ENCODE measurements around the gene EPHA2. TPM values are rescaled to one million over a fixed set of nuclear protein-coding genes. Genes with fewer than 3 reads are reported as not detected.
A peak's percentile ranks its signal among the peaks of the same experiment; 100 is the strongest.

Gene EPHA2
- total RNA-seq, 1 experiment from 2014 or later, result 263 TPM

- peak; percentile 76 for ATAC-seq
Observed at GRCh38 chr1:16173447-16174260, 17.8 kb upstream of the EPHA2 start.

GRCh38 chr1:16172964-16173446 lies 17.1 kb upstream of the EPHA2 start:
- in situ Hi-C loops (cut with HindIII; ENCODE audit: low pct_unique_long_range_greater_than_20kb, low sequenced_read_pairs) (no loop called here), intact Hi-C loops (cut with micrococcal nuclease; ENCODE audit: unreplicated experiment) (no loop called here)
- Histone ChIP-seq H3K27me3 (ENCODE audit: control insufficient read depth, insufficient read depth, low read length) (no peaks in the 10 kb centered on the region), H3K27ac (ENCODE audit: low read length) (peak overlapping the region; percentile 99), H3K4me3 (ENCODE audit: low read depth in 2 of 2, low read length in 2 of 2) (no peak overlapping the region), H3K9me3 (ENCODE audit: control insufficient read depth, insufficient read depth, low read depth, low read length) (no peaks in the 10 kb centered on the region), H3K36me3 (ENCODE audit: control insufficient read depth, insufficient read depth, low read length) (no peaks in the 10 kb centered on the region), H3K4me1 (ENCODE audit: control insufficient read depth, insufficient read depth, low read length) (peaks cover 90% of the 10 kb centered on the region)
- DNase-seq (ENCODE audit: low read depth, low spot score), result no peak
- ChIA-PET CTCF (interaction anchor here (1.4 kb wide), 1 partner anchor 100 kb away, joined by 3 read pairs; the partner anchor contains the start of gene FAM131C), POLR2A (interaction anchor here (0.7 kb wide), 1 partner anchor 8 kb away, joined by 3 read pairs; no protein-coding TSS in a partner anchor)
- no TSS peak for BruUV-seq (replicated peaks)
- peak; percentile 32 for ATAC-seq
- peak; percentile 84 for TF ChIP-seq TCF7L2 (IDR thresholded peaks at IDR 0.05; ENCODE audit: low read depth, low read length)
- no peak for TF ChIP-seq CTCF (IDR thresholded peaks at IDR 0.05)

More at GRCh38 chr1:16173447-16174260, 17.8 kb upstream of the EPHA2 start:
- POLR2A ChIA-PET, result interaction anchor here (0.6 to 0.7 kb wide), 2 partner anchors 8 to 11 kb away, joined by 3 to 4 read pairs; no protein-coding TSS in a partner anchor
- Histone ChIP-seq H3K4me3 (ENCODE audit: low read depth in 2 of 2, low read length in 2 of 2) (no peak overlapping the region), H3K9me3 (ENCODE audit: control insufficient read depth, insufficient read depth, low read depth, low read length) (no peaks in the 10 kb centered on the region), H3K36me3 (ENCODE audit: control insufficient read depth, insufficient read depth, low read length) (no peaks in the 10 kb centered on the region), H3K4me1 (ENCODE audit: control insufficient read depth, insufficient read depth, low read length) (peaks cover 90% of the 10 kb centered on the region), H3K27ac (ENCODE audit: low read length) (peak overlapping the region; percentile 99), H3K27me3 (ENCODE audit: control insufficient read depth, insufficient read depth, low read length) (no peaks in the 10 kb centered on the region)
- CTCF ChIA-PET, result no interaction called here
- TF ChIP-seq POLR2AphosphoS5 (IDR thresholded peaks at IDR 0.05; ENCODE audit: low read depth, low read length) (peak; percentile 20; the same call in 1 of the 2 replicates), TCF7L2 (IDR thresholded peaks at IDR 0.05; ENCODE audit: low read depth, low read length) (peak; percentile 7), SIN3A (IDR thresholded peaks at IDR 0.05; ENCODE audit: borderline replicate concordance, insufficient read depth, low read depth, low read length) (no peak), CTCF (IDR thresholded peaks at IDR 0.05) (no peak)
- TF ChIP-seq, protein P1, sequence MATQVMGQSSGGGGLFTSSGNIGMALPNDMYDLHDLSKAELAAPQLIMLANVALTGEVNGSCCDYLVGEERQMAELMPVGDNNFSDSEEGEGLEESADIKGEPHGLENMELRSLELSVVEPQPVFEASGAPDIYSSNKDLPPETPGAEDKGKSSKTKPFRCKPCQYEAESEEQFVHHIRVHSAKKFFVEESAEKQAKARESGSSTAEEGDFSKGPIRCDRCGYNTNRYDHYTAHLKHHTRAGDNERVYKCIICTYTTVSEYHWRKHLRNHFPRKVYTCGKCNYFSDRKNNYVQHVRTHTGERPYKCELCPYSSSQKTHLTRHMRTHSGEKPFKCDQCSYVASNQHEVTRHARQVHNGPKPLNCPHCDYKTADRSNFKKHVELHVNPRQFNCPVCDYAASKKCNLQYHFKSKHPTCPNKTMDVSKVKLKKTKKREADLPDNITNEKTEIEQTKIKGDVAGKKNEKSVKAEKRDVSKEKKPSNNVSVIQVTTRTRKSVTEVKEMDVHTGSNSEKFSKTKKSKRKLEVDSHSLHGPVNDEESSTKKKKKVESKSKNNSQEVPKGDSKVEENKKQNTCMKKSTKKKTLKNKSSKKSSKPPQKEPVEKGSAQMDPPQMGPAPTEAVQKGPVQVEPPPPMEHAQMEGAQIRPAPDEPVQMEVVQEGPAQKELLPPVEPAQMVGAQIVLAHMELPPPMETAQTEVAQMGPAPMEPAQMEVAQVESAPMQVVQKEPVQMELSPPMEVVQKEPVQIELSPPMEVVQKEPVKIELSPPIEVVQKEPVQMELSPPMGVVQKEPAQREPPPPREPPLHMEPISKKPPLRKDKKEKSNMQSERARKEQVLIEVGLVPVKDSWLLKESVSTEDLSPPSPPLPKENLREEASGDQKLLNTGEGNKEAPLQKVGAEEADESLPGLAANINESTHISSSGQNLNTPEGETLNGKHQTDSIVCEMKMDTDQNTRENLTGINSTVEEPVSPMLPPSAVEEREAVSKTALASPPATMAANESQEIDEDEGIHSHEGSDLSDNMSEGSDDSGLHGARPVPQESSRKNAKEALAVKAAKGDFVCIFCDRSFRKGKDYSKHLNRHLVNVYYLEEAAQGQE (IDR thresholded peaks at IDR 0.05; ENCODE audit: insufficient read depth in 1 of 2, low read depth in 2 of 2, low read length in 1 of 2), result 0 out of 4 replicates have a peak, but pooled peaks of 1 of the 2 experiments have one; percentile 28
- no peak for DNase-seq (ENCODE audit: low read depth, low spot score)
- no TSS peak for BruUV-seq (replicated peaks)
- intact Hi-C loops (cut with micrococcal nuclease; ENCODE audit: unreplicated experiment), result no loop called here
- in situ Hi-C loops (cut with HindIII; ENCODE audit: low pct_unique_long_range_greater_than_20kb, low sequenced_read_pairs), result no loop called here
